ENCODE data around the gene CREBBP. TPM values are rescaled to one million over a fixed set of nuclear protein-coding genes. Genes with fewer than 3 reads are reported as not detected.
A peak's percentile ranks its signal among the peaks of the same experiment; 100 is the strongest.

Gene CREBBP
- total RNA-seq, 3 donors from 2014 or later, result 61.6 to 82.6 (median 69.5) TPM

- no peaks in the 10 kb centered on the region for H3K36me3 ChIP-seq
- H3K27me3 ChIP-seq, result no peaks in the 10 kb centered on the region
- intact Hi-C loops (cut with DNase I; ENCODE audit: low total_unique reads), result loop anchor here (1.0 kb wide), 1 partner anchor 196 kb away; no protein-coding TSS in a partner anchor
- no peak for DNase-seq (ENCODE audit: low spot score in 2 of 2)
- H3K9me3 ChIP-seq, result no peaks in the 10 kb centered on the region
- peak overlapping the region; percentile 83 to 86 (median 84) for H3K4me3 ChIP-seq
- peak overlapping the region; percentile 90 to 100 for H3K27ac ChIP-seq
- peaks cover 3 to 34% of the 10 kb centered on the region in 2 donors for H3K4me1 ChIP-seq
- no peak for TF ChIP-seq POLR2A (IDR thresholded peaks at IDR 0.05)
- TF ChIP-seq, protein P1, sequence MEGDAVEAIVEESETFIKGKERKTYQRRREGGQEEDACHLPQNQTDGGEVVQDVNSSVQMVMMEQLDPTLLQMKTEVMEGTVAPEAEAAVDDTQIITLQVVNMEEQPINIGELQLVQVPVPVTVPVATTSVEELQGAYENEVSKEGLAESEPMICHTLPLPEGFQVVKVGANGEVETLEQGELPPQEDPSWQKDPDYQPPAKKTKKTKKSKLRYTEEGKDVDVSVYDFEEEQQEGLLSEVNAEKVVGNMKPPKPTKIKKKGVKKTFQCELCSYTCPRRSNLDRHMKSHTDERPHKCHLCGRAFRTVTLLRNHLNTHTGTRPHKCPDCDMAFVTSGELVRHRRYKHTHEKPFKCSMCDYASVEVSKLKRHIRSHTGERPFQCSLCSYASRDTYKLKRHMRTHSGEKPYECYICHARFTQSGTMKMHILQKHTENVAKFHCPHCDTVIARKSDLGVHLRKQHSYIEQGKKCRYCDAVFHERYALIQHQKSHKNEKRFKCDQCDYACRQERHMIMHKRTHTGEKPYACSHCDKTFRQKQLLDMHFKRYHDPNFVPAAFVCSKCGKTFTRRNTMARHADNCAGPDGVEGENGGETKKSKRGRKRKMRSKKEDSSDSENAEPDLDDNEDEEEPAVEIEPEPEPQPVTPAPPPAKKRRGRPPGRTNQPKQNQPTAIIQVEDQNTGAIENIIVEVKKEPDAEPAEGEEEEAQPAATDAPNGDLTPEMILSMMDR (IDR thresholded peaks at IDR 0.05), result peak in 1 of 3 donors; percentile 20
- peak in 1 of 3 donors; percentile 15 for TF ChIP-seq POLR2AphosphoS5 (IDR thresholded peaks at IDR 0.05)
These were observed 1.1 kb downstream of the CREBBP start for GRCh38 chr16:3879258-3879886.

DNA sequence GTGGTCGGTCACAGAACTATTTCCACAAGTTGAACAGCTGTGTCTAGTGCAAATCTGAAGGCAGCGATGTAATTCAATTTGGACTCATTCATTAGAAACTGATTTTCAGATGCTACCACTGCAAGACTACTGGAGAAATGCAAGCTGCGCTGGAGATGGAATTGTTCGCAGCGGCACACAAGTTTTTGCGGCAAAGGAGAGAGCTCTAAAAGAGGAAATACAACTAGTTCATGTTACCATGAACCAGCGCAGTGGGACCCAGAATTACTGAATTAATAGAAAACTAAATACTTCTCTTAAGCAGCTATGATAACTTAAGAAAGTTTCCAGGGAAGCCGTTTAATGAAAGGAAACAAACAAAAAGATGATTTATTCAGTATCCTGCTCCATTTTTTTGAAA lies 1.9 kb downstream of the CREBBP start:
- Histone ChIP-seq H3K4me3 (peak overlapping the region; percentile 83 to 86 (median 84)), H3K36me3 (no peaks in the 10 kb centered on the region), H3K27me3 (no peaks in the 10 kb centered on the region), H3K9me3 (no peaks in the 10 kb centered on the region), H3K4me1 (peaks cover 3 to 41% of the 10 kb centered on the region in 2 donors), H3K27ac (no peak overlapping the region)
- intact Hi-C loops (cut with DNase I; ENCODE audit: low total_unique reads), result loop anchor here (1.0 kb wide), 1 partner anchor 195 kb away; no protein-coding TSS in a partner anchor
- no peak for DNase-seq (ENCODE audit: low spot score in 2 of 2)
- TF ChIP-seq, protein P1 (IDR thresholded peaks at IDR 0.05), result no peak
- TF ChIP-seq POLR2A (IDR thresholded peaks at IDR 0.05) (no peak), POLR2AphosphoS5 (IDR thresholded peaks at IDR 0.05) (no peak)

DNA sequence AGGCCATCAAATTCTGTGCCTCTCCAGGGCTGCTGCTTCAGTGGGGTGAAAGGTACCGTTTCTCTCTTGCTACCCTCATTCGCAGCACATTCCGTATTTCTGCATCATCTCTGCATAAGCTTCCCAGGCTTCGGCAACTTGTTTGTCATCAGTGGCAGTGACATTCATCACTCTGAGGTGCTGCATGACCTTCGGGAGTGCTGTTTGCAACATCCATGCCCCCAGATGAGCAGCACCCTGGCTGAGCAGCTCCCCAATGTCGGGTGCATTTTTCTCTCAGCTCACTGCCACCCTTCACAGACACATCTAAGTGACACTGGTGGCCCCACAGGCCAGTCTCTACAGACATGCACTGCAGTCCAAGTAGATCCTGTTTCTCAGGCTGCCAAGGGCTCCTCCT lies 3.8 kb downstream of the CREBBP start:
- TF ChIP-seq POLR2A (IDR thresholded peaks at IDR 0.05) (no peak), POLR2AphosphoS5 (IDR thresholded peaks at IDR 0.05) (no peak)
- TF ChIP-seq, protein P1 (IDR thresholded peaks at IDR 0.05), result no peak
- Histone ChIP-seq H3K9me3 (no peaks in the 10 kb centered on the region), H3K4me3 (peak overlapping the region in 1 of 3 donors; percentile 18), H3K27me3 (no peaks in the 10 kb centered on the region), H3K27ac (no peak overlapping the region), H3K36me3 (no peaks in the 10 kb centered on the region), H3K4me1 (peaks cover 7 to 54% of the 10 kb centered on the region in 2 donors)
- intact Hi-C loops (cut with DNase I; ENCODE audit: low total_unique reads), result no loop called here
- DNase-seq (ENCODE audit: low spot score in 2 of 2), result no peak

- TF ChIP-seq, protein P1 (IDR thresholded peaks at IDR 0.05), result no peak
- TF ChIP-seq POLR2A (IDR thresholded peaks at IDR 0.05) (no peak), POLR2AphosphoS5 (IDR thresholded peaks at IDR 0.05) (no peak)
- H3K36me3 ChIP-seq, result no peaks in the 10 kb centered on the region
- no peak for DNase-seq (ENCODE audit: low spot score in 2 of 2)
- H3K4me3 ChIP-seq, result no peak overlapping the region
- H3K27me3 ChIP-seq, result no peaks in the 10 kb centered on the region
- peaks cover 6 to 54% of the 10 kb centered on the region in 2 donors for H3K4me1 ChIP-seq
- intact Hi-C loops (cut with DNase I; ENCODE audit: low total_unique reads), result no loop called here
- H3K27ac ChIP-seq, result no peak overlapping the region
- no peaks in the 10 kb centered on the region for H3K9me3 ChIP-seq
These were observed 4.4 kb downstream of the CREBBP start for GRCh38 chr16:3876160-3876559.
